GM18505 (cell line): ENCODE data around the gene RAPGEF5.

ENCODE experiments used
- ATAC-seq: cut with Tn5 transposase; IDR thresholded peaks from one replicate; pipeline ENCODE4 v1.9.1; 2021; ENCODE audit not compliant: unreplicated experiment
- POLR2A ChIP-seq: IDR thresholded peaks from 4 replicates; pipeline ENCODE4 v1.6.1; 2011; ENCODE audit warnings: borderline replicate concordance; ENCODE audit not compliant: insufficient read depth, insufficient read length; ENCODE audit errors: extremely low read depth

The RAPGEF5 gene

DNA sequence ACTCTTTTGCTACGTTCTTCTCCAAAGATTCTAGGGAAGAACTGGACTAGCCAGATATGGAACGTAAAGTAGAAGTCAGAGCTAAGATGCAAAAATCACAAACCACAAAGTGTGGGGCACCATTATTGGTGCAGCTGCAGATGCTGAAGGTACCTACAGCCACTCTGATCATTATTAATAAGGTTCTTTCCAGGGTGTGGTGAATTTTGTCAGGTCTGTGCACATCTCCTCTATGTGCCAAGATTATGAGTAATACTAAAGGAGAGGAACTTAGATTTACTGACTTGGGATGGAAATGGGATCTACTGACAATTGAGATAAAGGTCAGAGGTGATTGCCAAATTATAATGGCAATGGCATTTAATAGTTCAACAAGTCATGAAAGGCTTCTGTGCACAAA, 148.2 kb downstream of the RAPGEF5 start:
- TF ChIP-seq POLR2A: no peak
- ATAC-seq: no peak

DNA sequence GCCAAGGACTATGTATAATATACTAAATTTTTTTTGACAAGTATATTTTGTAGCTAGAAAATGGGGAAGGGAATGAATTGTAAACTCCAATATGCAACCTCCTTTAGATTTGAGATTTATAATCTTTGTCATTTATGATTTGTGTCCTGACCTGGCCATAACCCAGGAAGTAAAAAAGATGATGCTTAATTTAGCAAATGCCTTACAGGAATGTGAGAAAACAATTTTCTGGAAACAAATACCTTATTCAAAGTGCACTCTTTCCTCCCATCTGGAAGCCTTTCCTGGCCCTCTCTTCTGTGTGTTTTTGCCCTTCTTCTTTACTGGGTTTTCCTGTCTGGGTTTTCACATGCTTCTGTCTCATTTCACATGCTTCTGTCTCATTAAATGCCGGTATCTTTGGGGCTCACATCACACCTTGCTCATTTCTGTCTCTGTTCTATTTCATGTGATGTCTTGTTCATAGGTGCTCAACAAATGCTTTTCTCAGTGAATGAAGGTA, 149.2 kb downstream of the RAPGEF5 start:
- no peak for ATAC-seq

GRCh38 chr7:22205631-22206030, 151.3 kb downstream of the RAPGEF5 start:
- no peak for TF ChIP-seq POLR2A
- ATAC-seq: no peak

More for the DNA sequence above, 149.2 kb downstream of the RAPGEF5 start:
- no peak for TF ChIP-seq POLR2A

DNA sequence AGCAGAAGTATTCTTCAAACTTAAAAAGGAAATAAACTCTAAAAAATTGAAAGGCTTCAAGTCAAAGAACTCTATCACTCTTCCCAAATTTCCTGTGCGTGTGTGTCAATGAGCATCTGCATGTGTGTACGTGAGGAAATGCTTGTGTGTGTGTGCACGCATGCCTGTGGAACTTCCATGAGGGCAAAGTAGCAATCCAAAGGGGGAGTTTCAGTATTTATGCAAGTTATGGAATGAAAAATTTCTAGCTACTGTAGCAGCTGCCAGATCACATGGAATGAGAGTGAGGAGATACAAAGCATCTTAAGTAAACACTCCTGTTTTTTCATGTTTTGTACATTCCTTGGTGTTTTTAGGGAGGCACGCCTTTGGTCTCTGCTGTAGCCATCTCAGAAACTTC, 152.6 kb downstream of the RAPGEF5 start:
- no peak for ATAC-seq
- TF ChIP-seq POLR2A: no peak

DNA sequence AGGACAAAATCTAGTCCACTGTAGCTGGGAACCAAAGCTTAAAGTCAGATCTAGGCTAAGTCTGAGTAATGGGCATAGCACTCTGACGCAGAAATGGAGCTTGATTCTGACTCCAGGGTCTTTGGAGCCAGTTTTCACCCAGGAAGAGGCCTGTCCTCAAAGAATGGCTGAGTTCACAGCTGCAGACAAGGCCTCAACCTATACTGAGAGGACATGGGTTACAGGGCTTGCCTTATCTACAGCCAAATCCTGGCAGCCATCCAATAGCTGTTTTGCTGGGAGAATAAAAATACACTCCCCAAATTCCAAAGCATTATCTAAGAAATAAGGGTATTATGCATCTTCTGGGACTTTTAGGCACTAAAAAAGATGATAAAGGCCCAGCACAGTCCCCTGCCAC, 154.8 kb downstream of the RAPGEF5 start:
- TF ChIP-seq POLR2A: no peak
- no peak for ATAC-seq

- no peak for TF ChIP-seq POLR2A
- ATAC-seq: no peak
Measured at GRCh38 chr7:22201186-22201880, 155.6 kb downstream of the RAPGEF5 start.

DNA sequence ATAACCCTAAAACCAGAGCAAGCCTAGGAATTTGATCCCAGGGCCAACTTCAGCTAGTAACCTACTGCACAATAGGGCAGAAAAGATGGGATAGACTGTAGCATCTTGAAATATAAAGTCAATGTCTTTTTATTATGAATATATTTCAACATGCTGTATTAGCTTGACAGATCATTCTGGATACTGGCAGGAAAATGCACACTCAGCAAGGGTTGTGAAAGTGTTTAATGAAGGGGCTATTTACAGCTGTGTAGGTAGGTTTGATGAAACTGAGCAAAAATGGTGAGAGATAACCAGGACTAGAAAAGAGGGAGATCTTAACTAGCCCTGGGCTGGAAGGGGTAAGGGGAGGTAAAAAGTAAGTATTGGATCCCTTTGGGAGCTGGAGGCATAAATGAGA, 156.2 kb downstream of the RAPGEF5 start:
- ATAC-seq: no peak
- no peak for TF ChIP-seq POLR2A

DNA sequence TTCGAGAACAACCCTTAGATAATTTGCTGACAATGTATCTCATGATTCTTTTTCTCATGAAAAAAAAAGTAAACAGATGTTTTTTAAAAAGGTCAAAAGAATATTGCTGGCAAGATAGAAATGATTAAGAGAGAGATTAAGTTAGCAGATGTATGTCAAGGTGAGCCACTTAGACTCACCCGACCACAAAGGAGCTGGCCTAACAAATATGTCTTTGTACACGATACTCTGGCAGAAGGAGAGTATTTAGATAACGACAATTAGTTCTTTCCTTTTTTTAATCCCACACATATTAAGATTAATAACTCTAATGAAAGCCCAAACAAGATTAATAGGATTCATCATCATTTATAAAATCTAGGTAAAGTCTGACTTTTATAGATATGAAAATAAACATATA, 156.7 kb downstream of the RAPGEF5 start:
- no peak for TF ChIP-seq POLR2A
- no peak for ATAC-seq

GRCh38 chr7:22197376-22197775, 159.6 kb downstream of the RAPGEF5 start:
- no peak for ATAC-seq
- TF ChIP-seq POLR2A: no peak

DNA sequence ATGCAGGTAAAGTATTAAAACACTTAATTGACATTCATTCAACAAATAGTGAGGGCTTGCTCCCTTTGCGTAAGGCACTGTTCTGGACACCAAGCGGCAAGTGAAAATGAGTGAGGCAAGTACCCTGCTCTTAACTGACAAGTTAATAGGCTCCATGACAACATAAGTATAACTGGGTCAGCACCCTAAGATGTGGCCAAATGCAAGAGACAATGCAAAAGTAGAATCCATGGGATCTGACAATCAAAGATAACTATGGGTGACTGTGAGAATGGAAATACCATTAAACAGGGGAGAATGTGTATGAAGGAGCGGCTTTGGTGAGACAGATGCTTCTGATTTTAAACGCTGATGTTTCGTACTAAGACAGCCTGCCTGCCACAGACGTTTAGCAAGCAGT, 160.5 kb downstream of the RAPGEF5 start:
- TF ChIP-seq POLR2A: no peak
- ATAC-seq: no peak

GRCh38 chr7:22195397-22196172, 161.4 kb downstream of the RAPGEF5 start:
- no peak for ATAC-seq

DNA sequence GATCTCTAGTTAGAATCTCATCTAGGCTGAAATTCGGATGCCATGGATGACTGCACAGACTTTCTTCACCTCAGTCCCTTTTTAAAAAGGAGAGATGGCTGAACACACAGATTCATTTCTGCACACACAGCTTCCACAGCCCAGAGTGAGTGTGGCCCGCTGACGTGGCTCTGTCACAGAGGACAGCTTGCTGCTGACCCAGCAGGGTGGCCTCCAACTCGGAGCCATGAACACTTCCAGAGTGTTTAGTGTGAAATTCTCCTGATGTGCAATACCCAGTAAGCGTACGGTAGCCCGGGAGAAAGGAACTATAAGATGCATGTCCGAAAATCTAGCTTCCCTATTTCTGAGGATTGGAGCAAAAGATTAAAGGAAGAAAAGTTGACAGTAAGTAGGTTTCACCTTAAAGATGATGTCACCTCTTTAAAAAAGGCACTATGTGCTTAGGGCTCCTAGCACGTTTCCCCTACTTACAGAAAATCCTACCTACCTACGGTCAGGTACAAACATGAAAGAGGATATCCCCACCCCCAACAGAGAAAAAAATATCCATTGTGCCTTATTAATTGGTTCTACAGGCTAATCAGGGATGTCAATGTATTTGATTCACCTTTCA, 162.2 kb downstream of the RAPGEF5 start:
- no peak for ATAC-seq
- TF ChIP-seq POLR2A: no peak

More at GRCh38 chr7:22195397-22196172, 161.4 kb downstream of the RAPGEF5 start:
- no peak for TF ChIP-seq POLR2A

DNA sequence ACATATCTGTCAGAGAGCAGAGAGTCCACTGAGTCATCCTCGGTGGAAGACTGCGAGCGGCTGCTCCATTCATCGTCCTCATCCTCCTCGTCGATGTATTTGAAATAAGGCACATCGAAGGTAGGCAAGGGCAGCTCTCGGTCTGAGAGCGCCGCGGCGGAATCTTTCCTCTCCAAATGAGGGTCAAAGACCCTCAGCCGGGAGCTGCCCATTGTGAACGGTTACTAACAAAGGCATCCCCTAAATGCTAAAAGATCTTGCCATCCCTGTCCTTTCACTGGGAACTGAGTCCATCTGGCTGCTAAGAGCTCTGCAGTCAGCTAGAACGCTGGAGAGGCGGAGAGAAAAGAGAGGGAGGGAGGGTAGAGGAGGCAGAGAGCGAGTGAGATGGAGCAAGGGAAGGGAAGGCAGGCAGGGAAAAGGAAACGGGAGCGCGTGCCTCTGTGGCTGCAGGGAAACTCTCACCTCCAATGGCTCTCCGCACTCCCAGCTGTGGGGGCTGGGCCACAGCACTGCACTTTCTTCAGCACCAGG, 163.4 kb downstream of the RAPGEF5 start:
- no peak for ATAC-seq
- no peak for TF ChIP-seq POLR2A
